HG03520 (cell line): ENCODE data around the gene PPFIBP1.
"Not testable (repeated sequence)": the region's sequence is repeated elsewhere in the genome, so short reads cannot be mapped to it uniquely, and the experiment has no call there.

Experiments
- ATAC-seq: cut with Tn5 transposase; IDR thresholded peaks from one replicate; pipeline ENCODE4 v1.9.1; 2021; ENCODE audit warnings: mild to moderate bottlenecking, moderate library complexity; ENCODE audit not compliant: unreplicated experiment

The PPFIBP1 gene

DNA sequence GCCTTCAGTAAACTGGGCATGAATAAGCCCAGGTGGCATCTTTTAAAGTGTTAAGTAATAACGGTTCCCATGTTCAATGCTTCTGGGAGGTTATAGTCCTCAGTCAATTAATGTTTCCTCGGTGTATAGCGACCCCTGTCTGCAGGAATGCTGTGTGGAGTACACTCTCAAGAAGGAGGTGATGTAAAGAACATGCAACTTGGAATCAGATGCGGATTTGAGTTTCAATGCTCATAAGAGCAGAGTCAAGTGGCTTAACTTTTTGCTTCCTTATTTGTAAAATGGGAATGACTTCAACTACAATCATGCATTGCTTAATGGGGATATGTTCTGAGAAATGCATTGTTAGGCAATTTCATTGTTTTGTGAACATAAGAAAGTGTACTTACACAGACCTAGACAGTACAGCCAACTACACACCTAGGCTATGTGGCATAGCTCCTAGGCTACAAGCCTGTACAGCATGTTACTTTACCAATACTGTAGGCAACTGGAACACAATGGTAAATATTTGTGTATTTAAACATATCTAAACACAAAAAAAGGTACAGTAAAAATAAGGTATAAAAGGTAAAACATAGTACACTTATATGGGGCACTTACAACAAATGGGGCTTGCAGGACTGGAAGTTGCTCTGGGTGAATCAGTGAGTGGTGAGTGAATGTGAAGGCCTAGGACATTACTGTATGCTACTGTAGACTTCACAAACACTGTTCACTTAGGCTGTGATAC, 179.9 kb downstream of the PPFIBP1 start:
- ATAC-seq: peak; percentile 96

DNA sequence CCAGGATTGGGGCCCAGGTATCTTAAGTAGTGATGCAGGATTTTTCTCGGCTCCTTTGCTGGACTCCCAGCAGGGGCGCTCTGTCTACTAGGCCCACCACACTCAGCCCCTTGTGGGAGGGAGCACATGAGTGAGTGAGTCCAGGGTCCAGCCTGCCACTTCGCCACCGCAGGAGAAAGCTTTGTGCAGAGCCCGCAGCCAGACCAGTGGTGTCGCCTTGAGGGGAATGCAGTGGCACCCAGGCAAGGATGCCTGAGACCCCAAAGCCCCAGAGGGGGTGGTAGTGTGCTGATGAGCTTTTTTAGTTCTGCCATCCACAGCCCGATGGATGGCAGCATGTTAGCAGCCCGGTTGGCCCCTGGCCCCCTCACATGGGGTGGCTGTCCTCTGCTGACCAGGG, 181.3 kb downstream of the PPFIBP1 start:
- ATAC-seq: no peak

DNA sequence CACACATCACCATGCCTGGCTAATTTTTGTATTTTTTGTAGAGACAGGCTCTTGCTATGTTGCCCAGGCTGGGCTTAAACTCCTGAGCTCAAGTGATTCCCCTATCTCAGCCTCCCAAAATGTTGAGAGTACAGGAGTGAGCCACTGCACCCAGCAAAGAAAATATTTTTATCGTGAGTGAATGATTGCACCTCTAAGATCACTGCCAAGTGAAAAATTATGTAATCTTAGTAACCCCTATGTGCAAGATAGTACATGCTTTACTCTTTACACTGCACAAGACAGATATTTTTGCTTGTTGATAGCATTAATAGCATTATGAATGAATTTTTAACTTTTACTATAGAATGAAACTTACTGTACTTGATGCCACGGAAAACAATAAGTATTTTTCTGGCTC, 183.2 kb downstream of the PPFIBP1 start:
- no peak for ATAC-seq

DNA sequence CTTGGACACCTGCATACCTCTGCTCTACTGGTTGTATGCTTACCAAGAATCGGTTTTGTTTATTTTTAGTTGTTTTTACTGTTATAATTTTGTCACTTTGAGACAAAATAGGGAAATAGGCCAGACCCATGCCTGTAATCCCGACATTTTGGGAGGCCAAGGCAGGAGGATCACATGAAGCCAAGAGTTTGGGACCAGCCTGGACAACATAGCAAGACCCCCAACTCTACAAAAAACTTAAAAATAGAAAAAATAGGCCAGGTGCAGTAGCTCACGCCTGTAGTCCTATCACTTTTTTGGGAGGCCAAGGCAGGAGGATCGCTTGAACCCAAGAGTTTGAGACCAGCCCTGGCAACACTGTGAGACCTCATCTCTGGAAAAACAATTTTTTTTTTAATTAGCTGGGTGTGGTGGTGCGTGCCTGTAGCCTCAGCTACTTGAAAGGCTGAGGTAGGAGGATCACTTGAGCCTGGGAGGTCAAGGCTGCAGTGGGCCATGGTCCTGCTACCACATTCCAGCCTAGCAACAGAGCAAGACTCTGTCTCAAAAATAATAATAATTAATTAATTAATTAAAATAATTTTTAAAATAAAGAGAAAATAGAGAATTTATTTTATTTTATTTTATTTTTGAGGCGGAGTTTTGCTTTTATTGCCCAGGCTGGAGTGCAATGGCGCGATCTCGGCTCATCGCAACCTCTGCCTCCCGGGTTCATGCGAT, 185.4 kb downstream of the PPFIBP1 start:
- no peak for ATAC-seq

DNA sequence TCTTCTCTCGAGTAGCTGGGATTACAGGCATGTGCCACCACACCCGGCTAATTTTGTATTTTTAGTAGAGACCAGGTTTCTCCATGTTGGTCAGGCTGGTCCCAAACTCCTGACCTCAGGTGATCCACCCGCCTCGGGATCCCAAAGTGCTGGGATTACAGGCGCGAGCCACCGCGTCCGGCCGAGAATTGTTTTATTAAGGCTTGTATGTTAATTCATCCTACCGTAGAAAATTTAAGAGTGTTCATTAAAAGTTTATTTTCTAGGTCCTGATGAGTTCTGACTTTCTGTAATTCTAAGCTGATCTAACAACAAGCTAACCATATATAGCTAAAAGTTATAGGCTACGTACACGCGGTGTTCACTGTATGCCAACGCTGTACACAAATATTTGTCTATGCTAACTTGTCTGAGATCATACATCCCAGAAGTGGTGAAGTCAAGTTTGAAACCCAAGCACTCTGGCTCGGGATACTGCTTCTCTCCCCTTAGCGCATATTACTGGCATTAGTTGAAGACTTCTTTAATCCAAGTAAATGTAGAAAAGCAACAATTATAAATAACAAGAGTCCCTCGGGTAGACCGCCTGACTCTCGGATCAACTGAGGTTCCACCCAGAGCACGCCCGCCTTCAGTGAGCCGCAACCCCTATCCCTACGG, 186.1 kb downstream of the PPFIBP1 start:
- peak; percentile 37 for ATAC-seq

DNA sequence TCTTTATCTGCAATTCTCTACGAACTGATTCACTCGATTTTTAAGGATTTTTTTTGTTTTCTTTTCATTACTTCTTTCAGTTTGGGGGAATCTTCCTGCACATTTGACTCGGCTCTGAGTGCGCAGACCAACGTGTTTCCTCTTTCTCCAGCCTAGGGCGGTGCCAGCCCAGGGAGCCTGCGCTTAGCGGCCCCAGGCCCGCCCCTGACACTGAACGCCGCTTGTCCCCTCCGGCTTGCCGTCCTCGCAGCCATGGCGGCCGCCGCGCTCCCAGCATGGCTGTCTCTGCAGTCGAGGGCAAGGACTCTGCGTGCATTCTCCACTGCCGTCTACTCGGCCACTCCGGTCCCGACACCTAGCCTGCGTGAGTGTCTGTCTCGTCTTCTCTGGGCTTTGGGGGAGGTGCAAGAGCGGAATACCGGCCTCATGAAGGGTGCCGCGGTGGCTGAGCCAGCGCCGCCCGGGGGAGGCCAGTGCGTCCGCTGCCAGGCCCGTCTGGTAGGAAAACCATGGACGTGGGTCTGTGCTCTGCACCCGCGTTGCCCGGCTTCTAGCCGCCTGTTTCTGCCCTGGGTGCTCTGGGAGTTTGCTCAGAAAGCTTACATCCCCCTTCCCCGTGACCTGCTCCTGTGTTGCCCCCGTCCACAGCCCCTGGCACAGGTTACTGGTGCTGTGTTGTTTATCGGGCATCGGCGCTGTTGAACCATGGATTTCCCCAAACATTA, 186.7 kb downstream of the PPFIBP1 start, which contains the start of gene MRPS35:
MRPS35 (plus strand) TSS at position 241 of the 725 bp plus-strand sequence; CDS start at position 253, 12 bp downstream.
- ATAC-seq: peak; percentile 96

DNA sequence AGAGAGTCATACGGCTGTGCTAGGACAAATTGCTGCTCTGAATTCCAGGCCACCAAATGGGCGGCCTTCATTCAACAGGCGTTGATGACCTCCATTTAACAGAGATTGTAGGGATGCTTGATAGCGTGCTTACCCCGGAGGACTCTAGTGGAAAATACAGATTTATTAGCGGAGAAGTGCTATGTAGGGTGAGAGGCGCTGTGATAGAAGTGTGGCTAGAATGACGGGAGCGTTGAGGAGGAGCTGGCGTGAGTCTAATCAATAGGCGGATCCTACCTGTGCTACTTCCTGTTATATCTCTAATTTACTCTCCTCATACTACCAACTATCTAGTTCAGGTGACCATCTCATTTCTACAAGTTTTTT, 187.3 kb downstream of the PPFIBP1 start:
- ATAC-seq: no peak

DNA sequence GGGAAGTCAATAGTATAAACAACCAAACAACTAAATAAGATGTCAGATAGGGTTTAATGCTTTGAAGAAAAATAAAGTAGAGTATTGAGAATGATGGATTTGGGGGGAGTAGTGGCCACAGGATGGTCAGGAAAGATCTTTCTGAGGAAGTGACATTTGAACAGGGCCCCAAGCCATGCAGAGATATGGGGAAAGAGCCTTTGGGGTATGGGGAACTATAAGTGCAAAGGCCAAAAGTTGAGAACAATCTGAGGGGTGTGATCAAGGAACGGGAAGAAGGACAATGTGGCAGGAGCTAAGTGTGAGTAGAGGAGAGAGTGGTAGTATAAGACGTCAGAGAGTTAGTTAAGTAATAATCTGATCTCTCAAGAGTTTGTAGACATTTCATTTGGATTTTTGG, 188.0 kb downstream of the PPFIBP1 start:
- ATAC-seq: no peak

DNA sequence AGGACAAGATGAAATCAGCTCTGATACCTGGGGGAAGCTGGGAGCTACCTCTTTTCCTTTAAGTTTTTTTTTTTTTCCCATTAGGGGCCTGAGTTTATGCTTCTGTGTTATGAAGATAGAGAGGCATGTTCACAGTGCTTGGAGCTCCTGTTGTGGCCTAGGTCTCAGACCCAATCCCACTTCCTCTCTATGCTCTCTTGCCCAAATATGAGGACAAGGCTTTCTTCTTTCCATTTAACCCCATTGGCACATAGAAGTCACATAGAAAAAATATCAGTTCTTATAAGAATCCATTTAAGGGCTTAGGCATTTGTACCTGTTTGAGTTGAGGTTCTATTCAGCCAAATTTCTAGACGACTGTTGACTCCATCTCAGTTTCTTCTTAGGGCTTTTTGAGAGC, 199.2 kb downstream of the PPFIBP1 start:
- ATAC-seq: no peak

DNA sequence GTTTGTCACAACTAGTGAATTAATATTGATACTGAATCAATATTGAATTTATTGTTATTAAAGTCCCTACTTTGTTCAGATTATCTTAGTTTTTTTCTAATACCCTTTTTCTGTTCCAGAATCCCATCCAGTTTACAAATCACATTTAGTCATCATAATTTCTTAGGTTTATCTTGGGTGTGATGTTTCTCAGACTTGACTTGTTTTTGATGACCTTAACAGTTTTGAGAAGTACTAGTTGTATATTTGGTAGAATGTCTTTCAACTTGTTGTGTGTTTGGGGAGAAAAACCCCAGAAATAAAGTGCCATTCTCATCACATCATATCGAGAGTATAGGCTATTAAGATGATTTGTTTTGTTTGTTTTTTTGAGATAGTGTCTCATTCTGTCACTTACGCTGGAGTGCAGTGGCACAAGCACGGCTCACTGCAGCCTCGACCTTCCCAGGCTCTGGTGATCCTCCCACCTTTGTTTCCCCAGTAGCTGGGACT, 206.1 kb downstream of the PPFIBP1 start:
- no peak for ATAC-seq

DNA sequence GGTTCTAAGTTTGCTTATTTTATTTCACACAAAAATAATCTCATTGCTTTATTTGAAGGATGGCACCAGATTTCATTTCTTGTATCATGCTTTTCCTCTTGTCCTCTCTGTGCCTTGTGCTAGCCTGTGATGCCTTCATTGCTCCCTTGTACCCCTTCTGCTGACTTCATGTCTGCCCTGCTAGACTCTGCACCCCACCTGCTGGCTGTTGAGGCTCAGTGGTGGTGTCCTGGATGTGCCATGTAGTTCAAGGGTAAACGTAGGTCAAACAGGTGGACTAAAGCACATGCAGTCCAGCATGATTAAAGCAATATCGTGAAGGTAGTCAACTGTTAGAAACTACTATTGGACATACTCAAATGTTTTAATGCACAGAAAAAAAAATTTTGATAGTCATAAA, 208.3 kb downstream of the PPFIBP1 start:
- no peak for ATAC-seq

DNA sequence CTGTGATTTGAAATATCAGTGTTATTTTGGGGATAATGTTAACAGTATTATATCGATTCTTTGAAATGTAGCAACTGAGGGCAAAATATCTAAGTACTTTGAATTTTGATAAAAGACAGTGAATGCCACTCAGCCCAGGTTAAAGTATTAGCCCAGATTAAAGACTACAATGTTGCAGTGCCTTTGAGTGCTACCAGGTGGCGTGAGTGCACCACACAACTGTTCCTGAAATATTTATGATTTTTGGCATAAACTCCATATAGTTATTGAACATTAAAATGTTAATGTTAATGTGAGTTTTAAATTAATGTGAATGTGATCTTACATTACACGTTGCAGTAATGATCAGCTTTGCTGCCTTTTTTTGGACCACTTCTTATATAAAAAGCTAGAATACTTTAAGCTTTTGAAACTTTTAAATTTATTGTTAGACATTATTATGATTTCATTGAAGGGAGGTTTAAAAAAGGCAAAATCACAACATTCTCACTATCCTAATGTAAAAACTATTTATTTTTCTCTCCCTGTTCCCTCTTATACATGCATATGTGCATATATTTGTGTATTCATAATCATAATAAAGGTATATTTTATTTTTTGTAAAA, 209.1 kb downstream of the PPFIBP1 start:
- ATAC-seq: no peak

DNA sequence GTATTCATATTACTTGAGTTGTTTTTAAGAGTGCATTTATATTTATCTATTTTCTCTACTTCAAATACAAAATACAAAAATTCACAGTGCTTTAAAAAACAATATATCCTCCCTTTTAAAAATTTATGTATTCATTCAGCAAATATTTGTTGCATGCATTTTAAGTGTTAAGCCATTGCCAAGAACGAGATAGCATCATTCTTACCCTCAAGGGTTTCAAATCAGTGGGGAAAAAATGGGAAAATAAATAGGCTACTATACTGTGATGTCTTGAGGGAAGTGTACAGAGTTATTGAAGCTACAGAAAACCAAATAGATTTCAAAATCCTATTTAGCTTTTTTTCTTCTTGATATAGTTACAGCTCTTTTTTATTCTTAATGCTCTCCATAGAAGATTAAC, 209.8 kb downstream of the PPFIBP1 start:
- ATAC-seq: no peak

DNA sequence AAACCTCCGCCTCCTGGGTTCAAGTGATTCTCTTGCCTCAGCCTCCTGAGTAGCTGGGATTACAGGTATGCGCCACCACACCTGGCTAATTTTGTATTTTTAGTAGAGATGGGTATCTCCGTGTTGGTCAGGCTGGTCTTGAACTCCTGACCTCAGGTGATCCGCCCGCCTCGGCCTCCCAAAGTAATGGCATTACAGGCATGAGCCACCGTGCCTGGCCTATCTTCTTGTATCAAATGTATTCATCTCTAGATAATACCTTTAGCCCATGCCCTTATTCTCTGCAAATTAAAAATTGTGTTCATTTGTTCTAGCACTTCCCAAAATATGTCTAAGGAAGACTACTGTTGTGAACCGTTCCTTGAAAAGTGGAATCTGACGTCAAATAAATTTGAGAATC, 210.3 kb downstream of the PPFIBP1 start:
- ATAC-seq: not testable (repeated sequence)

DNA sequence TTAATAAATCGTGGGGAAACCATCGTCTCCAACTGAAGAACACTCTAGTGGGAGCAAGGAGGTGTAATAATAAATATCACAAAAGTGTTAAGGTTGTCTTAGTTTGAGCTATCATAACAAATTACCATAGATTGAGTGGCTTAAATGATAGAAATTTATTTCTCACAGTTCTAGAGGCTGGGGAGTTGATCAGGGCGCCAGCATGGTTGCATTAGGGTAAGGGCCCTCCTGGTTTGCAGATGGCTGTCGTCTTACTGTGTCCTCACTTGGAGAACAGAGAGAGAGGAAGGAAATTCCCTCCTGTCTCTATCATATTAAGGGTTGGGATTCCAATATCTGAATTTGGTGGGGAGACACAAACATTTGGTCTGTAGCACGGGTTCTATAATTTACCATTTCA, 219.6 kb downstream of the PPFIBP1 start:
- no peak for ATAC-seq
